Measurements from ENCODE around the gene XIAP.
A peak's percentile ranks its signal among the peaks of the same experiment; 100 is the strongest.

Gene XIAP

GRCh38 chrX:123961268-123962005 lies 101.6 kb downstream of the XIAP start, which contains the start of gene STAG2:
Gene STAG2, plus strand, starts transcription at chrX:123961706. Its CDS starts 60,922 bp downstream, at chrX:124022628.
- DNase-seq, result peak; percentile 69 to 72

DNA sequence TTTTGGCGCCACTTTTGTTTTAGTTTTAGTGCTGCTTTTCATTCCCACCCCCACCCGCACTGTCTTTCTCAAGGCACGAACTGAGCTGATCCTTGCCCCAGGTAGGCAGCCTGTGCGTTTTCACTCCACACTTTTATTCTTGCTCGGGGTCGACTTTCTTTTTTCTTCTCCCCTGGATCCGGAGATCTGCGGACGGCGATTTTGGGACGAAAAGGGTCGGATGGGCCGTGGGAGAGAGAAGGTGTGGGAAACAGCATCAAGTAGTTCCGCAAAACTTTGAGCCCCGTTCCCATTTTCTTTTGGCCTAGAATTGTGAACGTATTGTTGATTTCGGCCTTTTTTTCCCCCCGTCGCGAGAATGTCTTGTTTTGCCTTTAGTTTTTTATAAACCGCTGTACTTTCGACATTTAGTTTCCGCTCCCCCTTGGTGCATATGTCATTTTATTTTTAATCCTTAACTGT lies 102.2 kb downstream of the XIAP start:
- peak in 1 of 2 donors; percentile 39 for DNase-seq

DNA sequence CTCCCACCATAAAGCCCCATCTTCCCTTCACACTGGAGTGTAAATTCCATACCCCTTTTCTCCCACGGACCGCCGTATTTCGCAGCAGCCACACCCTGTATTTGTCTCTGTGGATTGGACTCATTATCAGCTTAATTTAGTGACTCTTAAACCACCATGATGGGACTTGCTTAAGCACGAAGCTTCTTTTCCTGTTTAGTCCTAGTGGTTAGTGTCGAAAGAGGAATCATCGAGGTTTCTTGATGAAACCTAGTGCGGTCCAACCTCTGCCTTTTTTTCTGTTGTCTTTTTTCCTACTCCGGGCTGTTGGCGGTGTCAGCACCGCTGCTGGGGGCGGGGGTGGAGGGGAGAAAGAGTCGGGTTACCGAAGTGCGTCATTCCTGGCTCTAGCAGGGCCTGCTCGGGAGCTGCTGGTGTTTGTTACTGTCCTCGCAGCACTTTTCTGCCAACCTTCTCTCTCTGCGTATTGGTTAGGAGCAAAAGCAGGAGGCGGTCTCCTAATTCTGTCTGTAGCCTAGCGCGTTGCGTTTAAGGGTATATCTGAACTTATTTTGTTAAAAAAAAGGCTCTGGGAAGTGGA lies 103.0 kb downstream of the XIAP start:
- DNase-seq, result peak; percentile 60 to 84
